GM18907 (cell line): ENCODE data around the gene URB2.
A peak's percentile ranks its signal among the peaks of the same experiment; 100 is the strongest.
"Not testable (repeated sequence)": the region's sequence is repeated elsewhere in the genome, so short reads cannot be mapped to it uniquely, and the experiment has no call there.

Experiments used
- ATAC-seq: cut with Tn5 transposase; IDR thresholded peaks from one replicate; pipeline ENCODE4 v1.9.1; 2021; ENCODE audit warnings: mild to moderate bottlenecking, moderate library complexity; ENCODE audit not compliant: unreplicated experiment

Gene URB2

GRCh38 chr1:229625915-229626831, at the start of gene URB2, which contains the start of gene TAF5L:
Gene URB2, plus strand, starts transcription at chr1:229626247. Its CDS starts 1,387 bp downstream, at chr1:229627634.
Gene TAF5L, minus strand, starts transcription at chr1:229626122. Its CDS starts 11,640 bp downstream, at chr1:229614482.
- peak; percentile 82 for ATAC-seq

- peak; percentile 17 for ATAC-seq
Measured at GRCh38 chr1:229578168-229579058, 47.6 kb upstream of the URB2 start.

- peak; percentile 73 for ATAC-seq
Measured at GRCh38 chr1:229579059-229579673, 46.9 kb upstream of the URB2 start.

GRCh38 chr1:229581485-229581884, 44.6 kb upstream of the URB2 start:
- ATAC-seq: no peak

- ATAC-seq: no peak
Measured at GRCh38 chr1:229582011-229582694, 43.9 kb upstream of the URB2 start.

GRCh38 chr1:229582715-229583114, 43.3 kb upstream of the URB2 start:
- no peak for ATAC-seq

GRCh38 chr1:229585338-229585737, 40.7 kb upstream of the URB2 start:
- no peak for ATAC-seq

GRCh38 chr1:229590119-229590518, 35.9 kb upstream of the URB2 start:
- no peak for ATAC-seq

GRCh38 chr1:229593800-229594199, 32.2 kb upstream of the URB2 start:
- no peak for ATAC-seq

GRCh38 chr1:229594227-229595008, 31.6 kb upstream of the URB2 start:
- no peak for ATAC-seq

GRCh38 chr1:229595876-229596275, 30.2 kb upstream of the URB2 start:
- not testable (repeated sequence) for ATAC-seq

- ATAC-seq: no peak
Measured at GRCh38 chr1:229596925-229597699, 28.9 kb upstream of the URB2 start.

- ATAC-seq: no peak
Measured at GRCh38 chr1:229597877-229598276, 28.2 kb upstream of the URB2 start.

GRCh38 chr1:229599218-229599954, 26.7 kb upstream of the URB2 start:
- ATAC-seq: no peak

- no peak for ATAC-seq
Measured at GRCh38 chr1:229600229-229600628, 25.8 kb upstream of the URB2 start.

GRCh38 chr1:229603371-229604005, 22.6 kb upstream of the URB2 start:
- ATAC-seq: no peak

GRCh38 chr1:229607370-229607769, 18.7 kb upstream of the URB2 start:
- ATAC-seq: no peak

GRCh38 chr1:229608590-229608989, 17.5 kb upstream of the URB2 start:
- no peak for ATAC-seq
